HG02870 (cell line): ENCODE measurements around the gene AXIN1.
"Not testable (repeated sequence)": the region's sequence is repeated elsewhere in the genome, so short reads cannot be mapped to it uniquely, and the experiment has no call there.

Experiments used
- ATAC-seq: cut with Tn5 transposase; IDR thresholded peaks from one replicate; pipeline ENCODE4 v1.9.1; 2021; ENCODE audit warnings: mild to moderate bottlenecking, moderate library complexity; ENCODE audit not compliant: unreplicated experiment

AXIN1 gene

GRCh38 chr16:268141-269053, 84.1 kb downstream of the AXIN1 start:
- ATAC-seq, result no peak

DNA sequence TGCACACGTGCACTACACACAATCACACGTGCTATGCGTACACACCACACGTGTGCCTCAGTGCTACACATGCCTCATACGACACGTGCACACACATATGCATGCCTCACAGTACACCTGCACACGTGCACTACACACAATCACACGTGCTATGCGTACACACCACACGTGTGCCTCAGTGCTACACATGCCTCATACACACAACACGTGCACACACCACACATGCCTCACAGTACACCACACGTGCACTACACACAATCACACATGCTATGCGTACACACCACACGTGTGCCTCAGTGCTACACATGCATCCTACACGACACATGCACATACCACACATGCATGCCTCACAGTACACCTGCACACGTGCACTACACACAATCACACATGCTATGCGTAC, 85.0 kb downstream of the AXIN1 start:
- ATAC-seq, result not testable (repeated sequence)

DNA sequence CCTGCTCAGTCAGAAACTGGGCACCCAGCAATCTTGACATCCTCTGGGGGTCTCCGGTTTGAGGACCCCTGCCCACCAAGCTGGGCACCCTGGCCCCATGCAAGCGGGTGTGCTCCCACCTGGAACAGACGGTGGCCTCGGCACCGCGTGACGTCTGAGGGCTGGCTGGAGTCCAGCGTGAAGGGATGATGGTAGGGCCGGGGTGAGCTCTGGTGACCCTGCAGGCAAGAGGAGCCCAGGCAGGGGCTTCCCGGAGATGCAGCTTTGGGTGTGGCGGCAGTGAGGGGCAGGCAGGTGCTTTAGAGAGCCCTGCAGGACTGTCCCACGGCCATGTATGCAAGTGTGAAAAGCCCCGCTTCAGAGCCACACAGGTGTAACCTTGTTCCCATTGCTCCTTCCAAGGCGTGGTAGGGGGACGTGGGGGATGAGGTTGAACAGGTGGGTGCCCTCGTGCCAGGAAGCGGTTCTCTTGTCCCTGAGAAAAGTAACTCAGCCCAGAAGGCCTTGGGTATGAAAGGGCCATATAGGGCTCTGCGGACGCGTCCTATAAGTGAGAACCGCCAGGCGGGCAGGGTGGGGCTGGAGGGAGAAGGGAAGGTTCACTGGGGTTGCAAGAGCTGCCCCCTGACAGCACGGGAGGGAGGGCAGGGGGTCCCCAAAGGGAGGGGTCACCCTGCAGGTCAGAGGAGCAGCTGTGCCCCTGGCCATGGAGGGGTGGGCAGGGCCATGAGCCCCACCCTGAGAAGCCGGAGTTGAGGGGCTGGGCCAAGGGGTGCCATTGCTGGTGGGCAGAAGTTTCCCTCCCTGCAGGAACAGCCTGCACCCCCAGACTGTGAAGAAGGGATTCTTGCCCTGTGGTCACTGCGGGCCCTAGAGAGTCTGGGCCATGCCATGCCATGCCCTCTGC, 86.0 kb downstream of the AXIN1 start:
- ATAC-seq, result no peak

DNA sequence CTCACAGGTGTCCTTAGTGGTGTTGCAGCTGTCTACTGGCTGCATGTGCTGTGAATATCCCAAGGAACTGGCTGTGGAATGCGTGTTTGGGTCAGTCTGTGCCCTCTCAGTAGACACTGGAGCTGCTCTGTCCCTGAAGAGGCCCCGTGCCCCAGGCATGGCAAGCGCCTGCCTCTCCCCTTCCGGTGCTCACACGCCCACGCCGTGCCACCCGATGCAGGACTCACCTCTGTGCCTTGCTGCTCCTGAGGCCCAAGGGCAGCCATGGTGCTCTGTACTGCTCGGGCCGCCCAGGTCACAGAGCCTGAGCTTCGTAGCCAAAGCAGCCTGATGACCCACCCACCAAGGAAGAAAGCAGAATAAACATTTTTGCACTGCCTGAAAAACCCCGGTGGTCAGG, 86.8 kb downstream of the AXIN1 start:
- no peak for ATAC-seq

GRCh38 chr16:265002-265529, 87.5 kb downstream of the AXIN1 start:
- ATAC-seq, result no peak

- no peak for ATAC-seq
These were observed 88.0 kb downstream of the AXIN1 start for GRCh38 chr16:264440-264951.

DNA sequence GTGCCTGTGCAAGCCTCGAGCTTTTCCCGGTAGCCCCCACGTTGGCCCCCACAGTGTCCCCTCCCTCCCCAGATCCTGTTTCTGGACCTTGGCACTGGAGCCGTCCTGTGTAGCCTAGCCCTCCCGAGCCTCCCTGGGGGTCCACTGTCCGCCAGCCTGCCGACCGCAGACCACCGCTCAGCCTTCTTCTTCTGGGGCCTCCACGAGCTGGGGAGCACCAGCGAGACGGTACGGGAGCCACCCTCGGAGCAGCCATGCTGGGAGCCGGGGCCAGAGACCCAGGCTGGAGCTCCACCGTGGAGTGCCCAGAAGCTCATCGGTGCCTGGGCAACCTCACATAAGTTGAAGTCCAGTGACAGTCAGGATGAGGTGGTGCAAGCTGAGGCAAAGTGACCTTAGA, 88.6 kb downstream of the AXIN1 start:
- no peak for ATAC-seq

- ATAC-seq, result no peak
These were observed 89.2 kb downstream of the AXIN1 start for GRCh38 chr16:263182-263774.

DNA sequence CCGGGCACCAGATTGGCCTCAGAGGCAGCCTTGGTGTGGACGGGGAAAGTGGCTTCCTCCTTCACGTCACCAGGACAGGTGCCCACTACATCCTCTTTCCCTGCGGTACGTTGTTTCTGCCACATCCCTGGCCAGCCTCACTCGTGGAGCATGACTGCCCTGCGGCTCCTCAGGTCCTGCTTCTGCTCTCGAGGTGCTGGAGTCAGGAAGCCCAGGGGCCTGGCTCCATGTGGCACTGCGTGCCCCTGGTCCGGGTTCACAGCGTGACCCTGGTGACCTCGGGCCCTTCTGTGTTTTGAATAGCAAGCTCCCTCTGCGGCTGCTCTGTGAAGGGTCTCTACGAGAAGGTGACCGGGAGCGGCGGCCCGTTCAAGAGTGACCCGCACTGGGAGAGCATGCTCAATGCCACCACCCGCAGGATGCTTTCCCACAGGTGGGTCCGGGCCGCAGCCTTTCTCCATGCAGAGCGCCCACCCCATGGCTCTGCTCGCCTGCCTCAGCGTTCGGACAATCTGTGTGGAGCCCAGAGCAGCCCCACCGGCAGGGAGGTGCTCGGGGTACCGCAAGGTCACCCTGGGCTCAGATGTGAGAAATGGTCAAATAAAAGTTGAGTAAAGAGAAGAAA, 90.3 kb downstream of the AXIN1 start:
- ATAC-seq, result no peak

DNA sequence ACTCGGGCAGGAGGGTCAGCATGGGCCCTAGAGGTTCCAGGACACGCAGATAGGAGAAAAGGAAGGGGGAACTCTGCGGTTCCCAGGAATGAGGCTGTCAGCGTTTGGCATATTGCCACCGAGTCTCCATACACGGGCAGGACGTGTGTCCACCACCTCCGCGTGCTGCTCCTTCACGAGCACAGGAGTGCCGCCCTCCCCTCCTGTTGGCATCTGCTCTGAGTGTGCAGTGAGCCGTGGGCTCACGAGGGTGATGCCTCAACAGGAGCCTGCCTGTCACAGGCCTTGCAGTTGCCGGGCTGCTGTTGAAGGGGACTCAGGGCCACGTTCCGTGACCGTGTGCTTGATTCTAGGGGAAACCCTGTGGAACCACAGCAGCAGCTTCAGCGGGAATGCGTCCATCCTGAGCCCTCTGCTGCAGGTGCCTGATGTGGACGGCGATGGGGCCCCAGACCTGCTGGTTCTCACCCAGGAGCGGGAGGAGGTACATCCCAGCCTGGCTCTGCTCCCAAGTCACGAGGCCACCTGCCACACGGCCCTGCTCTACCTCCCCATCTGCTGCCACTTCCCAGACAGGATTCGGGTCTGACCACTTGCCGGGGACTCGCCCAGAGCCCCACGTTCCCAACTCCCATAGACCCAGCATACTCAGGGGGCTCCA, 91.4 kb downstream of the AXIN1 start:
- no peak for ATAC-seq

DNA sequence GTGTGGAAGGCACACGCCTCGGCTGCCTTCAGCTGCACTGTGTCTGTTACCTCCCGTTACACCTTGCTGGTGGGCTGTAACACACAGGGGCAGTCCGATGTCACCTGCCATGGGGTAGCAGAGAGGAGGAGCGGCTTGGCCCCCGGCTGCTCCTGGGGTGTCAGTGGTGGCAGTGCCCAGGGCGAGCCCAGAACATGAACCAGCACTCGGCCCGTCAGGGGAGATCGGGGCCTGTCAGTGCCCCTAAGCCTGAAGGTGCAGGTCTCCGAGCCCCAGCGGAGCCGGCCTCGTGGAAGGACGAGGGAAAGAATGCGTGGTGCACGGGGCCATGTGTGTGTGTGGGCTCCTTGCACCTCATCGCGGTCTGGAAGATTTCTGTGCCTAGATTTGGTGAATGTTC, 92.2 kb downstream of the AXIN1 start:
- ATAC-seq, result no peak

DNA sequence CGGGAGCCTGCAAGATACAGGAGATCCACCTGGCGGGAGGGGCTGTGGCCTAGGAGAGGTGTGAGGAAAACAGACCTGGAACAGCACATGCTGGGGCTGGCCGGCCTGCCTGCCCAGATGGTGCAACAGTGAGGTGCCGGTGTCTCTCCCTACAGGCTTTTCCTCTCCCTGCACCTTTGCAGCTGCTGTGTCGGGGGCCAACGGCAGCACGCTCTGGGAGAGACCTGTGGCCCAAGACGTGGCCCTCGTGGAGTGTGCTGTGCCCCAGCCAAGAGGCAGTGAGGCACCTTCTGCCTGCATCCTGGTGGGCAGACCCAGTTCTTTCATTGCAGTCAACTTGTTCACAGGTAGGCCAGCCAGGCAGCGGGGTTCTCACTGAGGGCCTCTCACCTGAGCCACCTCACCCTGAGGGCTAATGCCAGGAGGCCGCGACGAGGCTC, 92.7 kb downstream of the AXIN1 start:
- ATAC-seq, result no peak

GRCh38 chr16:259226-259625, 93.3 kb downstream of the AXIN1 start:
- ATAC-seq, result no peak

DNA sequence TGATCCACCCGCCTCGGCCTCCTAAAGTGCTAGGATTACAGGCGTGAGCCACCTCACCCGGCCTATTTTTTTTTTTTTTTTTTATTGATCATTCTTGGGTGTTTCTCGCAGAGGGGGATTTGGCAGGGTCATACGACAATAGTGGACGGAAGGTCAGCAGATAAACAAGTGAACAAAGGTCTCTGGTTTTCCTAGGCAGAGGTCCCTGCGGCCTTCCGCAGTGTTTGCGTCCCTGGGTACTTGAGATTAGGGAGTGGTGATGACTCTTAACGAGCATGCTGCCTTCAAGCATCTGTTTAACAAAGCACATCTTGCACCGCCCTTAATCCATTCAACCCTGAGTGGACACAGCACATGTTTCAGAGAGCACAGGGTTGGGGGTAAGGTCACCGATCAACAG, 94.4 kb downstream of the AXIN1 start:
- not testable (repeated sequence) for ATAC-seq

- ATAC-seq, result no peak
These were observed 97.3 kb downstream of the AXIN1 start for GRCh38 chr16:255183-255582.

DNA sequence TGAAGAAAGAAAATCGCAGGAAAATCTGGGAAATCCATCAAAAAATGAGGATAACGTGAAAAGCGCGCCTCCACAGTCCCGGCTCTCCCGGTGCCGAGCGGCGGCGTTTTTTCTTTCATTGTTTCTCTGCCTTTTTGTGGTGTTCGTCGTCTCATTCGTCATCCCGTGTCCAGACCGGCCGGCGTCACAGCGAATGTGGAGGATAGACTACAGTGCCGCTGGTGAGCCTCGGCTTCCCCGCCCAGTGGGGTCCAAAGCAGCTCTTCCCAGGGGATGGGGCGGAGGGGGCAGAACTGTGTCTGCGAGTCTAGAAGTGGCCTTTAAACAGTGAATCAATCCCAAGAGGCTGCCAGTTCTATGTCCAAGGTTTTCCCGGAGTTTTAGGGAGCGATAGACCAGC, 98.1 kb downstream of the AXIN1 start:
- ATAC-seq, result no peak

DNA sequence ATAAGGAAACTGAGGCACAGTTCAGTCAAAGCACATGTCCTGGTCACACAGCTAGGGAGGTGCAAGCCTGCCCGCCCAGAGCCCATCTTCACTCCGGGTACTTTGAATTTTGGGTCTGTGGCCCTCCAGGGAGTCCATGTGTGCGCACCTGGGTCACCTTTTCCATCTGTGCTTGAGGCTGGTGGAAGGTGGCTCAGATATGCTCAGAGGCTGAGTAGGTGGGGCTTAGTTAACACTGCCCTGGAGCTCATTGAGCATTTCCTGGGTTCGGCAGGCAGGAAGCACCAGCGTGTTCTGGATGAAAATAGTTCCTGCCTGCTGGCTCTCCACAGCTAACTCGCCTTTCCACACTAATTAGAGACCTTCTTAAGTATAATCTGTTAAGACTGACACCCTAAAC, 98.7 kb downstream of the AXIN1 start:
- ATAC-seq, result no peak

DNA sequence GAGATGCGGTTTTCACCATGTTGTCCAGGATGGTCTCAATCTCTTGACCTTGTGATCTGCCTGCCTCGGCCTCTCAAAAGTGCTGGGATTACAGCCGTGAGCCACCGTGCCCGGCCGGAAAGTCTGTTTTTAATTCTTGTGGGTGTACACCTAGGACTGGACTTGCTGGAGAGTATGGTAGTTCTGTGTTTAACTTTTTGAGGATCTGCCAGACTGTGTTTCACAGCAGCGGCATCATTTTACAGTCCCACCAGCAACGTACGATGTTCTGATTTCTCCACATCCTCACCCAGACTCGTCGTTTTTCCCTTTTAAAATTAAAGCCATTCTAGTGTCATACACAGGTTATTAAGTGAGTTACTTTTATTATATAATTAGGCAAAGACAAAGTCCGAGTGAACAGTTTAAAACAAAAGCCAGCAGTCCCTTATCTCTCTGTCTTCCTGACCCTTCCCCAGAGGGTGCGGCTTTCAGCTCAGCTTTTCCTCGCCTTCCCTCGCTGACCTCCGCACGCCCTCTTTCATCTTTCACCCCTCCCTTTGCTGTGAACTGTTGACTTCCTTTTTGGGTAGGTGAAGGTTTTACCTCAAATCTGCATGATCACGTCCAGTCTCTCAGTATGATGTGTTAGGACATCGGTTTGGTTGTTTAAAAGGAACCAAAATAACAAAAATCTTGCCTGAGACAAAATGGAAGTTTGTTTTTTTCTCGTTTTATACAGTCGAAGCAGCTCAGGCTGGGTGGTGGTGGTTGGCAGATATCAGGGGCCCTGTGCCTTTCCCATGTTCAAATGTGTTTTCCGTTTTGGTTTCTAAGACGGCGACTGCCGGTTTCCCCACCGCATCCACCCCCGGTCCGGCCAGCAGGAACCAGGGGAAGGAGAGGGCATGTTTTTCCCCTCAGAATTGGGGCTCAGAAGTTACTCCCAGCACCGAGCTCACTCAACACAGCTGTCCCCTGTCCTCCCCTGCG, 99.9 kb downstream of the AXIN1 start:
- ATAC-seq, result no peak

- ATAC-seq, result no peak
These were observed 103.1 kb downstream of the AXIN1 start for GRCh38 chr16:249431-249830.
